ENCODE data around the gene LRRC8C.

The LRRC8C gene

DNA sequence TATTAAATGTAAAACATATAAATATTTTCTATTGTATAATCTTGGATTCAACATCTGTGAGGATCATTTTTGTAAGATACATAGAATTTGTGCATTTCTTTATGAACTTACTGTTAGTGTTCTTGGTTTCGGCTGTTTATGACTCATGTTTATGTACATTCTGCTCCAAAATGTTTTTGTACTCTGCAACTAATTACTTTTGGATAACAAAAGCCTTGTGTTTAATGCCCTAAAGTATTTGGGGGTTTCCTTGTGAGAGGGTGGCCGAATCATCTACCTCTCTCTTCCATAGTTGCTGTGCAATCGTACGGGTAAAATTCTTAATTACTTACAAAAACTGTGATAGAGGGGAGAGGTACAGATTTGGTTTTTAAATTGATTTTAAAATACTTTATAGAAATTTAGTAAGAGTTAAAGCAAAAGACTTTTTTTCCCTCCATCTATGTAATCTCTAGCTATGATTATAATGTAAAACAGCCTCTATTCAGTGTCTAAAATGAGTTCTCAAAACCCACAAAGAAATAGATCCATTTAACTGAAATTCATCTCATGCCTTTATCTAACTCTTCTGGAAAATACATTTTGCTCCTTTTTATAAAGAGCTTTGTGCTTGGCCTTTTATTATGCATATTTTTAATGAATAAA is 38.7 kb upstream of the LRRC8C start:
- no peak overlapping the region for H3K4me3 ChIP-seq (ENCODE audit: low read length)
- TF ChIP-seq CTCF (conservative IDR thresholded peaks at IDR 0.05; ENCODE audit: low read depth, low read length): no peak
- no peak for DNase-seq (ENCODE audit: low read depth)

GRCh38 chr1:89596698-89597097 is 36.2 kb upstream of the LRRC8C start:
- no peak for TF ChIP-seq CTCF (conservative IDR thresholded peaks at IDR 0.05; ENCODE audit: low read depth, low read length)
- H3K4me3 ChIP-seq (ENCODE audit: low read length): no peak overlapping the region
- DNase-seq (ENCODE audit: low read depth): no peak

GRCh38 chr1:89598450-89599331 is 34.2 kb upstream of the LRRC8C start:
- no peak for DNase-seq (ENCODE audit: low read depth)
- peak; percentile 70 for TF ChIP-seq CTCF (conservative IDR thresholded peaks at IDR 0.05; ENCODE audit: low read depth, low read length)
- no peak overlapping the region for H3K4me3 ChIP-seq (ENCODE audit: low read length)

DNA sequence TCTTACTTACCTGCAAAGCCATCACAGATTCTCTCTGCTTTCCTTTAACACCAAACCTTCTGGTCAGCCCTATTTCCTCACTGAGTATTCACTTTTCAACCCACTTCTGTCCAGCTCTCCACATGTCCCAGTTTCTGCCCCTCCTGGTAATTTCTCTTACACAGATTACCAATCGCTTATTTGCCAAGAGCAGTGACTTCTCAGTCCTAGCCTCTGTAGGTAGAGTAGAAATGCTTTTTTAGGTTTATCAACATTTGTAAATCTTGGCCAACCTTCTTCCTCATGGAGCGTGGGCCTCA is 33.6 kb upstream of the LRRC8C start:
- no peak overlapping the region for H3K4me3 ChIP-seq (ENCODE audit: low read length)
- TF ChIP-seq CTCF (conservative IDR thresholded peaks at IDR 0.05; ENCODE audit: low read depth, low read length): no peak
- DNase-seq (ENCODE audit: low read depth): no peak

- no peak for DNase-seq (ENCODE audit: low read depth)
- no peak for TF ChIP-seq CTCF (conservative IDR thresholded peaks at IDR 0.05; ENCODE audit: low read depth, low read length)
- H3K4me3 ChIP-seq (ENCODE audit: low read length): no peak overlapping the region
Measured at GRCh38 chr1:89600451-89601224, 32.3 kb upstream of the LRRC8C start.

- H3K4me3 ChIP-seq (ENCODE audit: low read length): no peak overlapping the region
- DNase-seq (ENCODE audit: low read depth): no peak
- no peak for TF ChIP-seq CTCF (conservative IDR thresholded peaks at IDR 0.05; ENCODE audit: low read depth, low read length)
Measured at GRCh38 chr1:89602871-89603404, 30.0 kb upstream of the LRRC8C start.

Measured in retinal pigment epithelial cell (primary cell).